Measurements from ENCODE around the gene FLYWCH2. TPM values are rescaled to one million over a fixed set of nuclear protein-coding genes. Genes with fewer than 3 reads are reported as not detected.

The FLYWCH2 gene
- total and polyA plus RNA-seq, 2 of the 8 experiments (the other 6 are each of a cell fraction or from before 2014, with no cell fraction given) = 16.4 to 30.7 TPM

GRCh38 chr16:2923481-2923880 lies 40.5 kb downstream of the FLYWCH2 start:
- no peaks in the 10 kb centered on the region for H3K79me2 ChIP-seq (ENCODE audit: control insufficient read depth in 1 of 2, insufficient read depth in 2 of 2, low read length in 2 of 2)
- H3K4ac ChIP-seq (replicated peaks; ENCODE audit: insufficient read length, low read depth, low read length) = no peak overlapping the region
- no peak overlapping the region for H4K8ac ChIP-seq (ENCODE audit: extremely low read depth, insufficient read depth, low read length)
- no peak overlapping the region for H2BK120ac ChIP-seq (replicated peaks; ENCODE audit: low read depth, low read length)
- H2AFZ ChIP-seq (ENCODE audit: low read length) = no peak overlapping the region
- no peak overlapping the region for H3K14ac ChIP-seq (ENCODE audit: insufficient read length)
- H3K9me3 ChIP-seq (ENCODE audit: insufficient read depth in 2 of 2, low read depth in 1 of 2, low read length in 1 of 2) = no peaks in the 10 kb centered on the region
- peaks cover 5 to 14% (median 8%) of the 10 kb centered on the region in 4 experiments for H3K4me1 ChIP-seq (replicated peaks in 1 of 4; ENCODE audit: control insufficient read depth in 3 of 4, insufficient read depth in 4 of 4, low read length in 3 of 4)
- no peak overlapping the region for H4K91ac ChIP-seq (replicated peaks; ENCODE audit: insufficient read length, low read length)
- H3K36me3 ChIP-seq (ENCODE audit: control insufficient read depth in 2 of 4, insufficient read depth in 4 of 4, low read length in 3 of 4) = no peaks in the 10 kb centered on the region; a peak in 1 of 8 replicates
- no peaks in the 10 kb centered on the region; the same call in 1 of the 2 replicates for H3K23me2 ChIP-seq (ENCODE audit: low read depth, low read length)
- no peak overlapping the region for H3K4me3 ChIP-seq (ENCODE audit: extremely low read depth in 1 of 4, insufficient read depth in 2 of 4, low read depth in 3 of 4, low read length in 4 of 4)
- no peak overlapping the region for H2AK5ac ChIP-seq (ENCODE audit: low read depth, low read length)
- H4K20me1 ChIP-seq (replicated peaks in 1 of 2; ENCODE audit: control insufficient read depth in 1 of 2, insufficient read depth in 2 of 2, low read length in 2 of 2) = no peaks in the 10 kb centered on the region
- H3K18ac ChIP-seq (ENCODE audit: extremely low read depth, low read length) = no peak overlapping the region
- no peaks in the 10 kb centered on the region for H3K79me1 ChIP-seq (ENCODE audit: low read depth, low read length)
- no peaks in the 10 kb centered on the region for H3K27me3 ChIP-seq (replicated peaks in 1 of 4; ENCODE audit: control insufficient read depth in 3 of 4, extremely low read depth in 1 of 4, insufficient read depth in 3 of 4, low read length in 3 of 4)
- H3K23ac ChIP-seq (ENCODE audit: insufficient read length) = no peak overlapping the region
- H2BK15ac ChIP-seq (ENCODE audit: low read length) = no peak overlapping the region
- ChIA-PET CTCF (ENCODE audit: partially characterized antibody) (interaction anchor here (0.9 to 10.4 kb wide), 9 partner anchors 10 to 81 kb away, joined by 3 to 98 read pairs (median 4); partner anchors contain the start of gene FLYWCH1), POLR2A (ENCODE audit: partially characterized antibody) (interaction anchor here (0.7 to 1.3 kb wide), 2 partner anchors 53 to 55 kb away, joined by 3 read pairs; no protein-coding TSS in a partner anchor)
- H3K4me2 ChIP-seq (ENCODE audit: insufficient read depth in 1 of 2, low read depth in 2 of 2, low read length in 2 of 2) = no peak overlapping the region
- no peak overlapping the region for H4K5ac ChIP-seq (ENCODE audit: insufficient read length, low read depth, low read length)
- H3K56ac ChIP-seq (replicated peaks; ENCODE audit: insufficient read length, low read depth, low read length) = no peak overlapping the region
- DNase-seq (ENCODE audit: low read depth in 1 of 2, low spot score in 2 of 2) = no peak
- 93% methylated on average over 14 of the region's 14 CpGs; no CpG with 5 or more reads in 1 of the 2 experiments for WGBS, 2 experiments (ENCODE audit: extremely low coverage in 1 of 2, insufficient coverage in 1 of 2, insufficient read length in 1 of 2, insufficient replicate concordance in 2 of 2, low coverage in 1 of 2, low lambda C conversion rate in 2 of 2, missing lambda C conversion rate in 1 of 2)
- FAIRE-seq = no peak
- no peak overlapping the region for H3K27ac ChIP-seq (ENCODE audit: low read depth, low read length)
- no peak overlapping the region for H3K9ac ChIP-seq (replicated peaks in 1 of 4; ENCODE audit: extremely low read depth in 1 of 4, low read depth in 3 of 4, low read length in 3 of 4)
- no peak overlapping the region for H2BK12ac ChIP-seq (ENCODE audit: low read depth, low read length)
- no peak overlapping the region for H2BK5ac ChIP-seq (ENCODE audit: low read depth, low read length)
- no peak overlapping the region for H2BK20ac ChIP-seq (ENCODE audit: low read length)
- no peak for TF ChIP-seq CBX8 (IDR thresholded peaks at IDR 0.05; ENCODE audit: borderline replicate concordance, low read depth, low read length)
- no peak for TF ChIP-seq TAF1 (IDR thresholded peaks at IDR 0.05; ENCODE audit: low read depth, low read length)
- no peak for TF ChIP-seq NANOG (IDR thresholded peaks at IDR 0.05; ENCODE audit: insufficient read depth, low read depth, low read length, poor library complexity, severe bottlenecking)
- TF ChIP-seq SAP30 (IDR thresholded peaks at IDR 0.05; ENCODE audit: insufficient read depth, insufficient replicate concordance, low read length) = no peak
- TF ChIP-seq RXRA (IDR thresholded peaks at IDR 0.05; ENCODE audit: insufficient read depth, low read depth, low read length) = no peak
- no peak for TF ChIP-seq MAFK (IDR thresholded peaks at IDR 0.05; ENCODE audit: low read depth, low read length)
- TF ChIP-seq POLR2AphosphoS5 (IDR thresholded peaks at IDR 0.05; ENCODE audit: low read depth, low read length) = no peak
- no peak for TF ChIP-seq KDM5A (IDR thresholded peaks at IDR 0.05; ENCODE audit: low read length)
- no peak for TF ChIP-seq CHD1 (IDR thresholded peaks at IDR 0.05; ENCODE audit: low read depth, low read length)
- TF ChIP-seq EZH2 (IDR thresholded peaks at IDR 0.05; ENCODE audit: low read depth, low read length, severe bottlenecking) = no peak
- TF ChIP-seq HDAC6 (IDR thresholded peaks at IDR 0.05; ENCODE audit: low read depth, low read length) = no peak
- TF ChIP-seq MAX (IDR thresholded peaks at IDR 0.05) = no peak
- TF ChIP-seq SP4 (IDR thresholded peaks at IDR 0.05; ENCODE audit: low read length) = no peak
- TF ChIP-seq SIN3A (conservative IDR thresholded peaks at IDR 0.05 in 1 of 2, IDR thresholded peaks at IDR 0.05 in 1 of 2; ENCODE audit: low read depth in 1 of 2, low read length in 2 of 2) = no peak
